ENCODE results near the gene PKM. TPM values are rescaled to one million over a fixed set of nuclear protein-coding genes. Genes with fewer than 3 reads are reported as not detected.

Gene PKM
- total RNA-seq, 1 donor, result 2,299 TPM

DNA sequence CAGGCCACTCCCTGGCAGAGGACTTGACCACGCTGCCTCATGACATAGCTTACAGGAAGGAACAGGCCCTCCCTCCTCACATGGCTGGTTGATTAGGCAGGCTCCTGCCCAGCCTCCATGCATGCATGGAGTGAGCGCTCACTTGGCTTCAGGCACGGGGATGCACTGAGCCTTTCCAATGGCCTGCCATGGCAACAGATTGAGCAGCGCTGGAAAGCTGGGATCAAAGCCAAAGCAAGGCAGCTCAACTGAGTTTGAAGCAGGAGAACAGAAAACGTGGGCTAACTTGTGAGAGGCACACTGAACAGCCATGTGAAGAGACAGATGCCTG lies 27.5 kb downstream of the PKM start:
- peak; percentile 97 for DNase-seq (ENCODE audit: insufficient read length, low spot score, missing footprints)
- H3K4me2 ChIP-seq (ENCODE audit: insufficient read depth, low read length), result no peak overlapping the region
- peaks cover 90% of the 10 kb centered on the region for H4K20me1 ChIP-seq (ENCODE audit: insufficient read depth, low read length)
- TF ChIP-seq, protein P1, sequence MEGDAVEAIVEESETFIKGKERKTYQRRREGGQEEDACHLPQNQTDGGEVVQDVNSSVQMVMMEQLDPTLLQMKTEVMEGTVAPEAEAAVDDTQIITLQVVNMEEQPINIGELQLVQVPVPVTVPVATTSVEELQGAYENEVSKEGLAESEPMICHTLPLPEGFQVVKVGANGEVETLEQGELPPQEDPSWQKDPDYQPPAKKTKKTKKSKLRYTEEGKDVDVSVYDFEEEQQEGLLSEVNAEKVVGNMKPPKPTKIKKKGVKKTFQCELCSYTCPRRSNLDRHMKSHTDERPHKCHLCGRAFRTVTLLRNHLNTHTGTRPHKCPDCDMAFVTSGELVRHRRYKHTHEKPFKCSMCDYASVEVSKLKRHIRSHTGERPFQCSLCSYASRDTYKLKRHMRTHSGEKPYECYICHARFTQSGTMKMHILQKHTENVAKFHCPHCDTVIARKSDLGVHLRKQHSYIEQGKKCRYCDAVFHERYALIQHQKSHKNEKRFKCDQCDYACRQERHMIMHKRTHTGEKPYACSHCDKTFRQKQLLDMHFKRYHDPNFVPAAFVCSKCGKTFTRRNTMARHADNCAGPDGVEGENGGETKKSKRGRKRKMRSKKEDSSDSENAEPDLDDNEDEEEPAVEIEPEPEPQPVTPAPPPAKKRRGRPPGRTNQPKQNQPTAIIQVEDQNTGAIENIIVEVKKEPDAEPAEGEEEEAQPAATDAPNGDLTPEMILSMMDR (IDR thresholded peaks at IDR 0.05; ENCODE audit: extremely low read depth, low read depth, low read length), result no peak
- H3K27me3 ChIP-seq (ENCODE audit: insufficient read depth, low read length), result no peaks in the 10 kb centered on the region
- peak overlapping the region; percentile 68 for H3K27ac ChIP-seq (ENCODE audit: low read depth, low read length)
- H2AFZ ChIP-seq (ENCODE audit: low read length), result no peak overlapping the region
- H3K4me1 ChIP-seq (ENCODE audit: insufficient read depth, low read length), result peaks cover 21% of the 10 kb centered on the region
- H3K79me2 ChIP-seq (ENCODE audit: insufficient read depth, low read length), result peaks cover 53% of the 10 kb centered on the region
- H3K36me3 ChIP-seq (ENCODE audit: insufficient read depth, low read length), result peaks cover 99% of the 10 kb centered on the region
- H3K4me3 ChIP-seq (ENCODE audit: insufficient read depth, low read length), result no peak overlapping the region
- no peaks in the 10 kb centered on the region for H3K9me3 ChIP-seq (ENCODE audit: low read depth, low read length)

DNA sequence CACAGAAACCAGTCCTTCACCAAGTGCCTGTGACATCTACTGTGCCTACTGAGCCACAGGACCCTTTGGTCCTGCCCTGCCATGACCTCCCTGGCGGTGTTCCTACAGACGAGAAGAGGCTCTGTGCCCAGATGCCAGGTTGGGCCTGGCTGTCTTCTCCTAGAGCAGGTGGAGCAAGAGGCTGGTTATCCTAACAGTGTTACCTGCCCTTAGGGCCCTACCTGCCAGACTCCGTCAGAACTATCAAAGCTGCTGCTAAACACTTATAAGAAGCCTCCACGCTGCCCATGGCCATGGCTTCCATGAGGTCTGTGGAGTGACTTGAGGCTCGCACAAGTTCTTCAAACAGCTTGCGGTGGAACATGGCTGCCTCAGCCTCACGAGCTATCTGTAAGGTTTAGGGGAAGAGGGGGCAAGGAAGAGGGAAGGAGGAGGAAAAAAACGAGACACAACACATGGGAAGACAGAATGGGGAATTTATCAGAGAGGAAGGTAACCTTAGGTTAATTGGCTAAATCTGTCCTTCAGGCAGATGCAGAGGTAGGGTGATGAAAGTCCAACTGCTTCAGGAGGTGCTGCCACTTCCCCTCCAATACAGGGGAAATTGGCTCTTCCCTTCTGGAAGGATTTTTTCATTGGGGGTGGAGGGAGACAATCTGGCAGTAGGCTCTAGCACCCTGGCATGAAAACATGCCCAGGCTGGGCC lies 28.0 kb downstream of the PKM start:
- Histone ChIP-seq H3K27ac (ENCODE audit: low read depth, low read length) (peak overlapping the region; percentile 68), H3K36me3 (ENCODE audit: insufficient read depth, low read length) (peaks cover 99% of the 10 kb centered on the region), H3K9me3 (ENCODE audit: low read depth, low read length) (no peaks in the 10 kb centered on the region), H4K20me1 (ENCODE audit: insufficient read depth, low read length) (peaks cover 90% of the 10 kb centered on the region), H3K27me3 (ENCODE audit: insufficient read depth, low read length) (no peaks in the 10 kb centered on the region), H3K4me3 (ENCODE audit: insufficient read depth, low read length) (no peak overlapping the region), H3K79me2 (ENCODE audit: insufficient read depth, low read length) (peaks cover 49% of the 10 kb centered on the region), H2AFZ (ENCODE audit: low read length) (no peak overlapping the region), H3K4me2 (ENCODE audit: insufficient read depth, low read length) (no peak overlapping the region), H3K4me1 (ENCODE audit: insufficient read depth, low read length) (peaks cover 21% of the 10 kb centered on the region)
- DNase-seq (ENCODE audit: insufficient read length, low spot score, missing footprints), result peak; percentile 77
- TF ChIP-seq, protein P1 (IDR thresholded peaks at IDR 0.05; ENCODE audit: extremely low read depth, low read depth, low read length), result no peak

DNA sequence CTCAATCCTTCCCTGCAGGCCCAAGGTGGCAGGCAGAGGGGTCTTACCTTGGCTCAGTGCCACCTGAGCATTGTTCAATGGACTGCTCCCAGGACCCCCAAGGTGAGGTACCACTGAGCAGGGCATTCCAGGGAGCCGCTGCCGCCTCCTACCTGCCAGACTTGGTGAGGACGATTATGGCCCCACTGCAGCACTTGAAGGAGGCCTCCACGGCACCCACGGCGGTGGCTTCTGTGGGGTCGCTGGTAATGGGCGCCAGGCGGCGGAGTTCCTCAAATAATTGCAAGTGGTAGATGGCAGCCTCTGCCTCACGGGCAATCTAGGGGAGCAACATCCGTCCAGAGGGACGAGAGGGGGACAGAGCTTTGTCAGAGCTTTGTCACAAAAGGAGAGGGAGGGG lies 28.7 kb downstream of the PKM start:
- no peak overlapping the region for H3K4me3 ChIP-seq (ENCODE audit: insufficient read depth, low read length)
- no peaks in the 10 kb centered on the region for H3K9me3 ChIP-seq (ENCODE audit: low read depth, low read length)
- peak overlapping the region; percentile 68 for H3K27ac ChIP-seq (ENCODE audit: low read depth, low read length)
- TF ChIP-seq, protein P1 (IDR thresholded peaks at IDR 0.05; ENCODE audit: extremely low read depth, low read depth, low read length), result no peak
- H3K4me2 ChIP-seq (ENCODE audit: insufficient read depth, low read length), result no peak overlapping the region
- H3K79me2 ChIP-seq (ENCODE audit: insufficient read depth, low read length), result peaks cover 42% of the 10 kb centered on the region
- no peak overlapping the region for H2AFZ ChIP-seq (ENCODE audit: low read length)
- DNase-seq (ENCODE audit: insufficient read length, low spot score, missing footprints), result peak; percentile 30
- no peaks in the 10 kb centered on the region for H3K27me3 ChIP-seq (ENCODE audit: insufficient read depth, low read length)
- H4K20me1 ChIP-seq (ENCODE audit: insufficient read depth, low read length), result peaks cover 87% of the 10 kb centered on the region
- peaks cover 21% of the 10 kb centered on the region for H3K4me1 ChIP-seq (ENCODE audit: insufficient read depth, low read length)
- H3K36me3 ChIP-seq (ENCODE audit: insufficient read depth, low read length), result peaks cover 93% of the 10 kb centered on the region

DNA sequence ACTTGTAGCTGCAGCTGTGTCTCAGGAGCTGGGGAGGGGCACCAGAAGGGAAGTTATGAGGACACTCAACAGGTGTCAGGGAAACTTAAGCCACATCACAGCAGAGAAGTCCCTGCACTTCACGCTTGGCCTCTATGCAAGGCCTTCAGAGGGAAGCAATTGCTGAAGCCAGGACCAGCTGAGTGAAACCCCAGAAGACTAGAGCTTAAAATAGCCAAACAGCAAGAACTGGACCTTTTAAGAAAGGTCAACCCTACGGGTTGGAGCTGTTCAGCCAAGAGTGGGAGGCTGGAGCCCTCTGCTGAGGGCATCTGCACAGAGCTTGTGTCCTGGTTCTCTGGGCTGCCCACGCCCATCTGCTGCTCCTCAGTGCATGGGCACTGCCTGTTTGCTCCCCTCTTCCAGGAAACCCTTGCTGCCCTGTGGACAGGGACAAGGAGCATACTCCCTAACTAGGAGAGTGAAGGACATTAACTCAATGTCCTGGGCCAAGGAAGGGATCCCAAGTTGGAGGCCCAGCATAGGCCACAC lies 29.5 kb downstream of the PKM start:
- Histone ChIP-seq H3K79me2 (ENCODE audit: insufficient read depth, low read length) (peaks cover 34% of the 10 kb centered on the region), H3K4me2 (ENCODE audit: insufficient read depth, low read length) (no peak overlapping the region), H4K20me1 (ENCODE audit: insufficient read depth, low read length) (peaks cover 83% of the 10 kb centered on the region), H3K4me1 (ENCODE audit: insufficient read depth, low read length) (peaks cover 21% of the 10 kb centered on the region), H3K27me3 (ENCODE audit: insufficient read depth, low read length) (no peaks in the 10 kb centered on the region), H3K36me3 (ENCODE audit: insufficient read depth, low read length) (peaks cover 84% of the 10 kb centered on the region), H3K27ac (ENCODE audit: low read depth, low read length) (no peak overlapping the region), H2AFZ (ENCODE audit: low read length) (no peak overlapping the region), H3K9me3 (ENCODE audit: low read depth, low read length) (no peaks in the 10 kb centered on the region), H3K4me3 (ENCODE audit: insufficient read depth, low read length) (no peak overlapping the region)
- DNase-seq (ENCODE audit: insufficient read length, low spot score, missing footprints), result peak; percentile 45
- TF ChIP-seq, protein P1 (IDR thresholded peaks at IDR 0.05; ENCODE audit: extremely low read depth, low read depth, low read length), result no peak
